Measurements from ENCODE around the gene BBX. TPM values are rescaled to one million over a fixed set of nuclear protein-coding genes. Genes with fewer than 3 reads are reported as not detected.

BBX gene
- total RNA-seq, 4 donors from 2014 or later = 24.2 to 68.7 (median 38.0) TPM

DNA sequence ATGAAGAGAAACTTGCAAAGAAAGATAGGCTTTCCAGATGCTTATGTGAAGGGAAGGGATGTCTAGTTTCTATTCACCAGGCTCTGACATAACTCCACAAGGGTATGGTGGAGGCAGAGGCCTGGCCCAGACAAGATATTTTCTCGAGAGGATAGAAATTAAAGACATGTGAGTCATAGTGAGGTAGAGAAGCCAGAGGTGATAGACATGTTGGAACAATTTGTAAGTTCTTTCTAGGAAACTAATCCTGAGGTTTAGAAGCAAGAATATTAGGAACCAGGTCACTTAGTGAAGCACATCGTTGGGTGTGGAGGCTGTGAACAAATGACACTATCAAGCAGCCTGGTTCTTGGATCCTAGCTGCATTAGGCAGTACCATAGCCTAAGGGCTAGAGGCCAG is 176.9 kb downstream of the BBX start:
- H3K4me3 ChIP-seq = no peak overlapping the region
- no peak for DNase-seq (ENCODE audit: low spot score in 2 of 2)
- no peaks in the 10 kb centered on the region for H3K27me3 ChIP-seq
- 40% methylated on average over 2 of the region's 2 CpGs for WGBS
- no peaks in the 10 kb centered on the region for H3K4me1 ChIP-seq
- H3K27ac ChIP-seq = no peak overlapping the region
- TF ChIP-seq, protein P1, sequence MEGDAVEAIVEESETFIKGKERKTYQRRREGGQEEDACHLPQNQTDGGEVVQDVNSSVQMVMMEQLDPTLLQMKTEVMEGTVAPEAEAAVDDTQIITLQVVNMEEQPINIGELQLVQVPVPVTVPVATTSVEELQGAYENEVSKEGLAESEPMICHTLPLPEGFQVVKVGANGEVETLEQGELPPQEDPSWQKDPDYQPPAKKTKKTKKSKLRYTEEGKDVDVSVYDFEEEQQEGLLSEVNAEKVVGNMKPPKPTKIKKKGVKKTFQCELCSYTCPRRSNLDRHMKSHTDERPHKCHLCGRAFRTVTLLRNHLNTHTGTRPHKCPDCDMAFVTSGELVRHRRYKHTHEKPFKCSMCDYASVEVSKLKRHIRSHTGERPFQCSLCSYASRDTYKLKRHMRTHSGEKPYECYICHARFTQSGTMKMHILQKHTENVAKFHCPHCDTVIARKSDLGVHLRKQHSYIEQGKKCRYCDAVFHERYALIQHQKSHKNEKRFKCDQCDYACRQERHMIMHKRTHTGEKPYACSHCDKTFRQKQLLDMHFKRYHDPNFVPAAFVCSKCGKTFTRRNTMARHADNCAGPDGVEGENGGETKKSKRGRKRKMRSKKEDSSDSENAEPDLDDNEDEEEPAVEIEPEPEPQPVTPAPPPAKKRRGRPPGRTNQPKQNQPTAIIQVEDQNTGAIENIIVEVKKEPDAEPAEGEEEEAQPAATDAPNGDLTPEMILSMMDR (IDR thresholded peaks at IDR 0.05) = no peak
- TF ChIP-seq EP300 (IDR thresholded peaks at IDR 0.05) = no peak
- TF ChIP-seq POLR2AphosphoS5 (IDR thresholded peaks at IDR 0.05) = no peak
- TF ChIP-seq POLR2A (IDR thresholded peaks at IDR 0.05) = no peak
- no peaks in the 10 kb centered on the region for H3K36me3 ChIP-seq
- H3K9me3 ChIP-seq = no peaks in the 10 kb centered on the region

DNA sequence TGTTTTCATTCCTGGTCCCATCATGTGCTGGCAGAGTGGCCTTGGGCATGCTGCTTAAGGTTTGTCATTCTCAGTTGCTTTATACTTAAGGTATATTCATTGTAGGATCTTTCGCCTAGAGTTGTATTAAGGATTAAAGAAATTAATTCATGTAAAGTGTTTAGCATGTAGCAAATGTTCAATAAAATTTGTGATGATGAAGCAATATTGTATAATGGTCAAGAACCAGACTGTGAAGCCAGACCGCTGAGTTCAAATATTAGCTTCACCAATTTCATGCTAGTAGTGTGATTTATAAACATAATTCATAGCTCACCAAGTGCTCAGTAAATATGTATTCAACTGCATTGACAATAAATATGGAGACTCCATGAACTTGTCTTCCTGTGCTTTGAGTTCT is 178.5 kb downstream of the BBX start:
- no peaks in the 10 kb centered on the region for H3K27me3 ChIP-seq

DNA sequence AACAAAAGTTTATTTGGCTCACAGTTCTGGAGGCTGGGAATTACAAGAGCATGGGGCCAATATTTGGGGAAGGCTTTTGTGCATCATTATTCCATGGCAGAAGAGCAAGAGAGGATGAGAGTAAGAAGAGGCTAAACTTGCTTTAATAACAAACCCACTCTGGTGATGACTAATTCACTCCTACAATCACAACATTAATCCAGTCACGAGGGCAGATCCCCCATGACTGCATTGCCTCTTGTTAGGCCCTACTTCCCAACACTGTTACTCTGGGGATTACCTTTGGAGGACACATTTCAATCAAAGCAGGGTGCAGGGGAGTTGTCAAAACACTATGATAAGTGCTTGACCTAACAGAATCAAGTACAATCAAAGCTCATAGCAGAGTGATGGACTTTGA is 181.7 kb downstream of the BBX start:
- no peaks in the 10 kb centered on the region for H3K27me3 ChIP-seq
- H3K4me3 ChIP-seq = no peak overlapping the region
- H3K4me1 ChIP-seq = no peaks in the 10 kb centered on the region
- TF ChIP-seq EP300 (IDR thresholded peaks at IDR 0.05) (no peak), POLR2A (IDR thresholded peaks at IDR 0.05) (no peak), POLR2AphosphoS5 (IDR thresholded peaks at IDR 0.05) (no peak)
- TF ChIP-seq, protein P1 (IDR thresholded peaks at IDR 0.05) = no peak
- no peak overlapping the region for H3K27ac ChIP-seq
- no peak for DNase-seq (ENCODE audit: low spot score in 2 of 2)
- 67% methylated on average over 1 of the region's 1 CpG for WGBS
- no peaks in the 10 kb centered on the region for H3K36me3 ChIP-seq
- H3K9me3 ChIP-seq = no peaks in the 10 kb centered on the region

More for the DNA sequence above, 178.5 kb downstream of the BBX start:
- no peaks in the 10 kb centered on the region for H3K36me3 ChIP-seq
- H3K4me3 ChIP-seq = no peak overlapping the region
- H3K27ac ChIP-seq = no peak overlapping the region
- 95% methylated on average over 2 of the region's 2 CpGs for WGBS
- TF ChIP-seq POLR2A (IDR thresholded peaks at IDR 0.05) (no peak), POLR2AphosphoS5 (IDR thresholded peaks at IDR 0.05) (no peak), EP300 (IDR thresholded peaks at IDR 0.05) (no peak)
- TF ChIP-seq, protein P1 (IDR thresholded peaks at IDR 0.05) = no peak
- no peak for DNase-seq (ENCODE audit: low spot score in 2 of 2)
- H3K4me1 ChIP-seq = no peaks in the 10 kb centered on the region
- H3K9me3 ChIP-seq = no peaks in the 10 kb centered on the region

DNA sequence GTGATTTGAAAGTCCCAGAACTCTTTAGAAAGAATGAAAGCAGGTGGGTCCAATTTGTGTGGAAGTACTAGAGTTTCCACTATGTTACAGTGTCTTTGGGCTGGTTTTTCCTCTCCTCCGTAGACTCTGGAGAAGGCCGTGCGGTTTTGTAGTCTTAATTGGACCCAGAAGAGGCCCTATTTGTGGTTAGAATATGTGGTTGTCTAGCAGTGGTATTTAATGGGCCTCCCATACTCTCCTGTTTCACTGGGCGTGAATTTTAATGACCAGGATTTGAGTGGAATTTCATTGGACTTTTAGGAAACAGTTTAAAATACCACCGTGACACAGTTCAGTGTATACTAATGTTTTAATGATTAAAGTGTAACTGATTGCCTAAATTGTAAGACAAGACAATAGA is 182.3 kb downstream of the BBX start:
- TF ChIP-seq EP300 (IDR thresholded peaks at IDR 0.05) (no peak), POLR2AphosphoS5 (IDR thresholded peaks at IDR 0.05) (no peak)
- Histone ChIP-seq H3K9me3 (no peaks in the 10 kb centered on the region), H3K36me3 (no peaks in the 10 kb centered on the region), H3K27ac (no peak overlapping the region), H3K4me3 (no peak overlapping the region), H3K4me1 (no peaks in the 10 kb centered on the region), H3K27me3 (no peaks in the 10 kb centered on the region)
- 65% methylated on average over 5 of the region's 5 CpGs for WGBS
- no peak for DNase-seq (ENCODE audit: low spot score in 2 of 2)

DNA sequence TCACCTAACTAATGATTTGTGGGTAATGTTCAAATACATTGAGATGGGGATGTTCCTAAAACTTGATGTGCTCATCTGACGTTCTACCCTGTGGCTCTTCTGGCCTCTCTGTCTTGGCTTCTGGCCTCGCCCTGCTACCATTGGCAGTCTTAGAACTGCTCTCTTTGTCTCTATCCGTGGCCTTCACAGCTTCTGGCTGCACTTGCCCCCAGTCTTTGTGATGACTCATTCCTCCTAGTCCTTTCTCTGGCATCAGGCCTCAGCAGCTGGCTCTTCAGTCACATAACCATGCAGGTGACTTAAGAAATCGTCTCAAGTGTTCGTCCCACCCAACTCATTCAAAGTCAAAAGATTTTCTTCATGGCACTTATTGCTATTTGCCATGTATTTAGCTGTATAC is 188.1 kb downstream of the BBX start:
- Histone ChIP-seq H3K36me3 (peaks cover 6% of the 10 kb centered on the region), H3K27me3 (no peaks in the 10 kb centered on the region), H3K9me3 (no peaks in the 10 kb centered on the region), H3K4me1 (no peaks in the 10 kb centered on the region), H3K27ac (no peak overlapping the region), H3K4me3 (no peak overlapping the region)
- DNase-seq (ENCODE audit: low spot score in 2 of 2) = no peak
- 42% methylated on average over 5 of the region's 5 CpGs for WGBS
- TF ChIP-seq POLR2AphosphoS5 (IDR thresholded peaks at IDR 0.05) = no peak
- no peak for TF ChIP-seq EP300 (IDR thresholded peaks at IDR 0.05)

DNA sequence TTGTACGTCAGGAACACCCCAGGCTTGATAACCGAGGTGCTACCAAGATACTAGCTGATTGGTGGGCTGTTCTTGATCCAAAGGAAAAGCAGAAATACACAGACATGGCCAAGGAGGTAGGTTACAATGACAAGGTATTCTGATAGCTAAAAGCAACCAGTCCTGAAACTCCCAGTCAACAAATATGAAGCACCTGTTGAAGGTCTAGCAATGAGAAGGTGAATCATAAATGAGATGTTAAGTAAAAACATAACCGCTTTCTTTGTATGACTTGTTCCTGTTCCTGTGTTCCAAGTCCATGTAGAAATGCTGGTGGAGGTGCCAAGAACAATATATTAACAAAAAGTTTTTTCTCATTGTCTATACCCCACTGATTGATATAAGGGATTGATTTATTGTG is 194.0 kb downstream of the BBX start:
- no peaks in the 10 kb centered on the region for H3K27me3 ChIP-seq
- no peak for DNase-seq (ENCODE audit: low spot score in 2 of 2)
- H3K27ac ChIP-seq = no peak overlapping the region
- H3K9me3 ChIP-seq = no peaks in the 10 kb centered on the region
- H3K36me3 ChIP-seq = peaks cover 4% of the 10 kb centered on the region
- WGBS = 88% methylated on average over 3 of the region's 3 CpGs
- no peak overlapping the region for H3K4me3 ChIP-seq
- H3K4me1 ChIP-seq = peaks cover 6% of the 10 kb centered on the region
- TF ChIP-seq POLR2AphosphoS5 (IDR thresholded peaks at IDR 0.05) (no peak), POLR2A (IDR thresholded peaks at IDR 0.05) (no peak), EP300 (IDR thresholded peaks at IDR 0.05) (no peak)
- TF ChIP-seq, protein P1 (IDR thresholded peaks at IDR 0.05) = no peak
